Right lobe of liver (tissue), 6 donors: ENCODE results near the gene TMEM81. TPM values are rescaled to one million over a fixed set of nuclear protein-coding genes. Genes with fewer than 3 reads are reported as not detected.

Experiments used
- ATAC-seq, 4 donors: fragments of 200-7000 bp; cut with Tn5 transposase; one replicate each; pipeline ENCODE4 v1.9.1; 2020; ENCODE audit warnings: mild to moderate bottlenecking in 4 of 4, moderate library complexity in 4 of 4
- DNase-seq, 3 donors: peaks; one replicate each; pipeline ENCODE4 v3.0.0-alpha.2; 2020
- H3K27ac ChIP-seq, 3 donors: fragments of 200-600 bp; one replicate each; pipeline ENCODE4 v1.8.0; 2022
- H3K27me3 ChIP-seq, 2 donors: fragments of 200-600 bp; one replicate each; pipeline ENCODE4 v1.8.0; 2022
- H3K36me3 ChIP-seq, 4 donors: fragments of 200-600 bp; sonication (generic) in 1 of 4; one replicate each; pipeline versions ENCODE4 v1.5.1 to v1.8.0; 2017 to 2022; ENCODE audit warnings: control low read depth in 1 of 4
- H3K4me1 ChIP-seq, 4 donors: fragments of 200-600 bp; sonication (generic) in 1 of 4; one replicate each; pipeline versions ENCODE4 v1.5.1 to v1.8.0; 2017 to 2022; ENCODE audit warnings: control low read depth in 1 of 4
- H3K4me3 ChIP-seq, 3 donors: fragments of 200-600 bp; one replicate each; pipeline ENCODE4 v1.8.0; 2022
- H3K9me3 ChIP-seq, 4 donors: fragments of 200-600 bp; sonication (generic) in 1 of 4; one replicate each; pipeline versions ENCODE4 v1.5.1 to v1.8.0; 2017 to 2022; ENCODE audit warnings: control low read depth in 1 of 4
- POLR2A ChIP-seq: fragments of 450-650 bp; IDR thresholded peaks from one replicate; pipeline ENCODE4 v1.6.1; 2017; ENCODE audit warnings: antibody characterized with exemption, mild to moderate bottlenecking
- WGBS: methylation state at CpG from one replicate; pipeline ENCODE4 v1.1.6; 2018; ENCODE audit warnings: low coverage, low lambda C conversion rate; ENCODE audit not compliant: insufficient coverage; ENCODE audit errors: missing lambda C conversion rate; 5-methylcytosine and 5-hydroxymethylcytosine counted together
- intact Hi-C, 2 donors: fragments of 100-400 bp; cut with DNase I; formaldehyde crosslinking; loops; one replicate each; pipeline versions ENCODE4 v1.11.2 to v1.14.1; 2022
- total RNA-seq, 6 experiments: library from RNA; depleted of rRNA in 2 of 6; stranded (reverse); fragments of >200 nt in 2 of 6; fragmentation: NEBNext Ultra II Directional in 3 of 6; extraction: Animal tissue kit (Norgen Biotek cat#: 25700) in 3 of 6; gene quantifications; one replicate each; pipeline versions ENCODE4 v1.1.0 to v1.2.4, GENCODE V29; 2016 to 2023
- TF ChIP-seq, protein P1 (sequence below), 4 donors: fragments of 200-600 bp in 3 of 4; fragments of 450-650 bp in 1 of 4; IDR thresholded peaks; one replicate each; pipeline versions ENCODE4 v1.5.1 to v1.8.0; 2016 to 2022; ENCODE audit warnings: antibody characterized with exemption in 4 of 4, mild to moderate bottlenecking in 2 of 4
- donor health status: DM: no; HTN: yes; CAD: no.
- donor health status: DM: no; HTN: no; CAD: no.
- donor health status: DM: no; HTN: no; CAD: no.
- donor health status: DM: no; HTN: yes; CAD: no.
- donor health status: DM: no; HTN: yes; CAD: no.

TMEM81 gene
- total RNA-seq, 6 experiments from 2014 or later: 0.49 to 2.7 (median 1.8) TPM

DNA sequence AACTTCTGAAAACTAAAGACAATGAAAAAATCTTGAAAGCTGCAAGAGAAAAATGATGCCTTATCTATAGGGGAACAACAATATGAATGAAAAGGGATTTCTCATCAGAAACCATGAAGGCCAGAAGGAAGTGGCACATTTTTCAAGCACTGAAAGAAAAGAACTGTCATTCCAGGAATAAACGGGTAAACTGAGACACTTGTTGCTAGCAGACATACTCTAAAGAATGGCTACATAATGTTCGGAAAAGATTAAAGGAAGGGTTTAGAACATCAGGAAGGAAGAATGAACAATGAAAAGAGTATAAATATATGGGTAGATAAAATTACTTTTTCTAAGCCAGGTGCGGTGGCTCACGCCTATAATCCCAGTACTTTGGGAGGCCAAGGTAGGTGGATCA, 23.1 kb upstream of the TMEM81 start:
- Histone ChIP-seq H3K4me1 (no peaks in the 10 kb centered on the region), H3K27me3 (no peaks in the 10 kb centered on the region), H3K9me3 (no peaks in the 10 kb centered on the region), H3K4me3 (no peak overlapping the region), H3K36me3 (peaks cover 0 to 50% (median 11%) of the 10 kb centered on the region in 4 donors), H3K27ac (no peak overlapping the region)
- 90% methylated on average over 4 of the region's 4 CpGs for WGBS
- intact Hi-C loops: no loop called here
- ATAC-seq: no peak
- no peak for DNase-seq
- TF ChIP-seq, protein P1, sequence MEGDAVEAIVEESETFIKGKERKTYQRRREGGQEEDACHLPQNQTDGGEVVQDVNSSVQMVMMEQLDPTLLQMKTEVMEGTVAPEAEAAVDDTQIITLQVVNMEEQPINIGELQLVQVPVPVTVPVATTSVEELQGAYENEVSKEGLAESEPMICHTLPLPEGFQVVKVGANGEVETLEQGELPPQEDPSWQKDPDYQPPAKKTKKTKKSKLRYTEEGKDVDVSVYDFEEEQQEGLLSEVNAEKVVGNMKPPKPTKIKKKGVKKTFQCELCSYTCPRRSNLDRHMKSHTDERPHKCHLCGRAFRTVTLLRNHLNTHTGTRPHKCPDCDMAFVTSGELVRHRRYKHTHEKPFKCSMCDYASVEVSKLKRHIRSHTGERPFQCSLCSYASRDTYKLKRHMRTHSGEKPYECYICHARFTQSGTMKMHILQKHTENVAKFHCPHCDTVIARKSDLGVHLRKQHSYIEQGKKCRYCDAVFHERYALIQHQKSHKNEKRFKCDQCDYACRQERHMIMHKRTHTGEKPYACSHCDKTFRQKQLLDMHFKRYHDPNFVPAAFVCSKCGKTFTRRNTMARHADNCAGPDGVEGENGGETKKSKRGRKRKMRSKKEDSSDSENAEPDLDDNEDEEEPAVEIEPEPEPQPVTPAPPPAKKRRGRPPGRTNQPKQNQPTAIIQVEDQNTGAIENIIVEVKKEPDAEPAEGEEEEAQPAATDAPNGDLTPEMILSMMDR (IDR thresholded peaks at IDR 0.05): no peak
- TF ChIP-seq POLR2A: no peak

DNA sequence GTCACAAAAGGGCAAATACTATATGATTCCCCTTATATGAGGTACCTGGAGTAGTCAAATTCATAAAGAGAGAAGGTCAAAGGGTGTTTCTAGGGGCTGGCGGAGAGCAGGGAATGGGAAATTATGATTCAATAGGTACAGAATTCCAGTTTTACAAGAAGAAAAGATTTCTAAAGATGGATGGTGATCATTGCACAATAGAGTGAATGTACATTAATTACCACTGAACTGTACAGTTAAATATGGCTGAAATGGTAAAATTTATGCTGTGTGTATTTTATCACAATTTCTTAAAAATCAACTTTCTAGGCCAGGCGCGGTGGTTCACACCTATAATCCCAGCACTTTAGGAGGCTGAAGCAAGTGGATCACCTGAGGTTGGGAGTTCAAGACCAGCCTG, 18.1 kb upstream of the TMEM81 start:
- Histone ChIP-seq H3K36me3 (peaks cover 8 to 90% (median 34%) of the 10 kb centered on the region in 4 donors), H3K4me1 (no peaks in the 10 kb centered on the region), H3K27ac (no peak overlapping the region), H3K9me3 (no peaks in the 10 kb centered on the region), H3K27me3 (no peaks in the 10 kb centered on the region), H3K4me3 (no peak overlapping the region)
- TF ChIP-seq, protein P1 (IDR thresholded peaks at IDR 0.05): no peak
- TF ChIP-seq POLR2A: no peak
- WGBS: 97% methylated on average over 3 of the region's 3 CpGs
- ATAC-seq (no peak), DNase-seq (no peak)
- intact Hi-C loops: no loop called here

DNA sequence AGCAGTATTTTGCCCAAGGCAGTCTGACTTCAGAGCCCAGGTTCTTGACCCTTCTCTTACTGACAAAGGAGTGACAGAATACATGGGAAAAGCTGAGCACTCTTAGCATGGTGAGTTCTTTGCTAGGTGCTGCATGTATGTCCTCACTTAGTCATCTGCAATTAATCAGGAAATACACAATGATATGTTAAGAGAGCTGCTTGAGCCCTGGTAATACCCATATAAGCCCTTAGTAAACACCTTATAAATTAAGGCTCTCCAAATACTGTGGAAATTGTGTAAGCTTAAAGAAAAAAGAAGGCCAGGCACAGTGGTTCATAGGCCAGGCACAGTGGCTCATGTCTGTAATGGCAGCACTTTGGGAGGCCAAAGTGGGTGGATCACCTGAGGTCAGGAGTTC, 14.0 kb upstream of the TMEM81 start:
- Histone ChIP-seq H3K4me1 (no peaks in the 10 kb centered on the region), H3K27ac (no peak overlapping the region), H3K4me3 (no peak overlapping the region), H3K9me3 (no peaks in the 10 kb centered on the region), H3K36me3 (peaks cover 8 to 95% (median 48%) of the 10 kb centered on the region in 4 donors), H3K27me3 (no peaks in the 10 kb centered on the region)
- intact Hi-C loops: no loop called here
- no peak for TF ChIP-seq POLR2A
- TF ChIP-seq, protein P1 (IDR thresholded peaks at IDR 0.05): no peak
- DNase-seq (no peak), ATAC-seq (no peak)

DNA sequence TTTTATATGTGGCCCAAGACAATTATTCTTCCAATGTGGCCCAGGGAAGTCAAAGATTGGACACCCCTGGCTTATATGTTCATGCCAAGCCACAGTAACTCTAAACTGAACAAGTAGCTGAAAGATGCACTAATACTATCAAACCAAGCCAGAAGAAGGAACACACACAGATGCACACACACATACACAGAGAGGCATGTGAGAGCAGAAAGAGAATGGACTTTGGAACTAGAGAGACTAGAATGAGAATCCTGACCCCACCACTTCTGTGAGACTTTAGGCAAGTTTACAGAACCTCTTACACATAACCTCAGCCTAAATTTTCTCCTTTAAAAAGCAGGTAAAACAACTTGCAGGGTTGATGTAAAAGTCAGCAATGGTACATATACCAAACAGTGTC, 11.2 kb upstream of the TMEM81 start:
- peaks cover 8 to 88% (median 43%) of the 10 kb centered on the region in 4 donors for H3K36me3 ChIP-seq
- no peaks in the 10 kb centered on the region for H3K27me3 ChIP-seq
- no peak overlapping the region for H3K4me3 ChIP-seq
- no peak overlapping the region for H3K27ac ChIP-seq
- intact Hi-C loops: no loop called here
- H3K9me3 ChIP-seq: no peaks in the 10 kb centered on the region
- ATAC-seq: no peak
- TF ChIP-seq, protein P1 (IDR thresholded peaks at IDR 0.05): no peak
- TF ChIP-seq POLR2A: no peak
- no peaks in the 10 kb centered on the region for H3K4me1 ChIP-seq
- no peak for DNase-seq

DNA sequence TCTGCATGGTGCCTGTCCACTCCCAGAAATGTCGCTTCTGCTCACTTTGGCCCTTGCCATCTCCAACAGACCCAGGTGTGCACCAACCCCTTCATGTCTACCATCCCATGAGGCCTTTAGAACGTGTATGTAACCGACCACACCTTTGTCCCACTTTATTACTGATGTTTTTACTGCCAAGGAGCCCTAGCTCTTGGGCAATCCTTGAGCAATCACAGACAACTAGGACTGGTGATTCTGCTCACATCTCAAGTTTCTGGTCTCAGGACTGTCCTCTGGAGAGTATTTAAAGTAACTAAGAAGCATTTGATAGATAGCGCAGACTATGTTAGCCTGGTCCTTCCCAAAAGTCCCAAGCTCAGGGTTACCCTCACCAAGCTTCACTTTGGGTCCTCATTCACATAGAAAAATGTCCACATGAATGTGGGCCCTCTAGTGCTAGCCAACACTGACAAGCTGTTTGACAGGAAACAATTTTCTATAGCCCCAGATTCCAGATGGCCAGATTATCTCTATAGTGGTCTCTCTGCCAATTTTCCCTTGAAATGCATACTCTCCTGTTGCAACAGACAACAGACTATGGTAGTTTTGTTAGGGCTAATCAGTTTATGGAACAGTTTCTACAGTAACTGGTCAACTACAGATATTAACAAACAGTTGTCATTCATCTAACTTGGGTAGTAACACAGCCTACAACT, 6.9 kb upstream of the TMEM81 start:
- Histone ChIP-seq H3K27me3 (no peaks in the 10 kb centered on the region), H3K36me3 (peaks cover 0 to 64% (median 19%) of the 10 kb centered on the region in 4 donors), H3K9me3 (no peaks in the 10 kb centered on the region), H3K4me3 (no peak overlapping the region), H3K27ac (no peak overlapping the region), H3K4me1 (no peaks in the 10 kb centered on the region)
- TF ChIP-seq, protein P1 (IDR thresholded peaks at IDR 0.05): no peak
- intact Hi-C loops: no loop called here
- no peak for DNase-seq
- 75% methylated on average over 2 of the region's 4 CpGs for WGBS
- no peak for ATAC-seq
